Inferior parietal cortex (tissue), 1 donor: ENCODE data around the gene TM9SF1.
"Not testable (repeated sequence)": the region's sequence is repeated elsewhere in the genome, so short reads cannot be mapped to it uniquely, and the experiment has no call there.

Experiments
- DNase-seq: peaks from one replicate; pipeline ENCODE4 v3.0.0-alpha.2; 2016; ENCODE audit errors: extremely low spot score

The TM9SF1 gene

DNA sequence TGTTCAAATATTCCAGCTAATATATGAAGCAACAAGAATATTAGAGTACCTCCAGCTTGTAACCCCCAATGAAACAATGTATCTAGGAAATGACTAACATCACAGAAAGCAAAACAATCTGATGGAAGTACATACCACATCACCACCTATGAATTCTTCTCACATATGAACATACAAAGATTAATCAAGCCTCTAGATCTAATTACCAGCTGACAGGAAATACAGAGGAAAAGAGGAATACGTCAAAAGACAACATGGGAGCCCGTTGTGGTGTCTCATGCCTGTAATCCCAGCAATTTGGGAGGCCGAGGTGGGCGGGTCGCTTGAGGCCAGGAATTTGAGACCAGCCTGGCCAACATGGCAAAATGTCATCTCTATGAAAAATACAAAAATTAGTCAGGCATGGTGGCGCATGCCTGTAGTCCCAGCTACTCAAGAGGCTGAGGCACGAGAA is 29.4 kb upstream of the TM9SF1 start:
- no peak for DNase-seq

DNA sequence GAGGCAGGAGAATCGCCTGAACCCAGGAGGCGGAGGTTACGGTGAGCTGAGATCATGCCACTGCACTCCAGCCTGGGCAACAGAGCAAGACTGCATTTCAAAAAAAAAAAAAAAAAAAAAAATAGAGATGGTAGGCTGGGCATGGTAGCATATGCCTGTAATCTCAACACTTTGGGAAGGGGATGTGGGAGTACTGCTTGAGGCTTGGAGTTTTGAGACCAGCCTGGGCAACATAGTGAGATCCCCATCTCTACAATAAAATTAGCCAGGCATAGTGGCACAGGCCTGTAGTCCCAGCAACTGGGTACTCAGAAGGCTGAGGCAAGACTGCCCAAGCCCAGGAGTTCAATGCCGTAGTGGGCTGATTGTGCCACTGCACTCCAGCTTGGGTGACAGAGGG is 27.7 kb upstream of the TM9SF1 start:
- not testable (repeated sequence) for DNase-seq

DNA sequence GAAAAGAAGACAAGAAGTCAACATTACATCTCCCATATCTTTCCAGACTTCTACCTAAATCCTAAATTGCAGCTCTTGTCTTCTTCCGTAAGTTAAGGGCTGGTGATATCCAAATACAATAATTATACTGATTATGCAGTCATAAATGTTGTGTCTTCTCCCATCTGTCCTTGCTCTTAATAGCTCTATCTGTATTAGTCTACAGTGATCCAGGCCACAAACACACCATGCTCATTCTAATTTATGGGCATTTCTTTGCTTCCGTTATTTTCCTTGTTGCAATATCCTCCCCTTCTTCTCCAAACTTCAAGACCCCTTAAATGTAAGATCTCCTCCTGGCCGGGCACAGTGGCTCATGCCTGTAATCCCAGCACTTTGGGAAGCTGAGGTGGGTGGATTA is 24.3 kb upstream of the TM9SF1 start:
- no peak for DNase-seq

DNA sequence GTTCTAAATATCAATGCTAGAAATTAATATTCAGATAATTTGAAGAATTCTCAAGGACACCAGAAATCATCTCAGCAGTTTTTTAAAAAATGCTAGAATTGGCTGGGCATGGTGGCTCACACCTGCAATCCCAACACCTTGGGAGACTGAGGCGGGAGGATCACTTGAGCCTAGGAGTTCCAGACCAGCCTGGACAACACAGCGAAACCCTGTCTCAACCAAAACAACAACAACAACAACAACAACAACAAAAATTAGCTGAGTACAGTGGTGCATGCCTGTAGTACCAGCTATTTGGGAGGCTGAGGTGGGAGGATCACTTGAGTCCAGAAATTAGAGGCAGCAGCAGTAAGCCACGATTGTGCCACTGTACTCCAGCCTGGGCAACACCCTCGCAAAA is 23.8 kb upstream of the TM9SF1 start:
- no peak for DNase-seq

DNA sequence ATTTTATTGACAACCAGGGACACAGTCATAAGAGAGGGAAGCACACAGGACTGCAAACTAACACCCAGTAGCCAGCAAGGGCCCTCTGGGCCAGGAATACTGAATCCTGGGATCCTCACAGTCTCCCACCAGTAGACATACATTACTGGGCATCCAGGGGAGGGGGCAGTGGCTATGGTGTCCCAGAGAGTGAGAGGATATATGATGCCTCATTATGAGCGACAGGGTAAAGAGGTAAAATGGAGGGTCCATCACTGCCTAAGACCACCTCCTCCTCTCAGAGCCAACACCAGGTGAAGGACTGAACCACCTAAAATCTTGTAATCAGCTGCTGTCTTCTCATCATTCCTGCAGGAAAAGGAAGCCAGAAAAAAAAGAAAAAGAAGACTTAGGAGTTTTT is 21.6 kb upstream of the TM9SF1 start:
- DNase-seq: not testable (repeated sequence)

DNA sequence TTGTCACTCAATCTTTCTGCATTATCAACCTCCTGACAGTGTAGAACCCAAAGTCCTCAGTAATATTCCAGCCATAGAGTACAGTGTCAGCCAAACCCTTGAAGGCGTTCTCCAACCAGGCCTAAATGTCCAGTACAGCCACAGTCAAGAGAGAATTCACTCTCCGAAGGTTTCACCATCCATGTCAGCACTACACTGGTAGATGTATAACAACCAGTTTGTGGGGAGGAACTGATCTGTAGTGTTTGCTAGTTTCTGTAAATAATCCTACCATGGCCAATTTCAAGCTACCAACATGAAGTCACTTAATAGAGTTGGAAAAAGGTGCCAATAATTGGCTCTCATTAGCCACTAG is 21.1 kb upstream of the TM9SF1 start:
- DNase-seq: no peak

DNA sequence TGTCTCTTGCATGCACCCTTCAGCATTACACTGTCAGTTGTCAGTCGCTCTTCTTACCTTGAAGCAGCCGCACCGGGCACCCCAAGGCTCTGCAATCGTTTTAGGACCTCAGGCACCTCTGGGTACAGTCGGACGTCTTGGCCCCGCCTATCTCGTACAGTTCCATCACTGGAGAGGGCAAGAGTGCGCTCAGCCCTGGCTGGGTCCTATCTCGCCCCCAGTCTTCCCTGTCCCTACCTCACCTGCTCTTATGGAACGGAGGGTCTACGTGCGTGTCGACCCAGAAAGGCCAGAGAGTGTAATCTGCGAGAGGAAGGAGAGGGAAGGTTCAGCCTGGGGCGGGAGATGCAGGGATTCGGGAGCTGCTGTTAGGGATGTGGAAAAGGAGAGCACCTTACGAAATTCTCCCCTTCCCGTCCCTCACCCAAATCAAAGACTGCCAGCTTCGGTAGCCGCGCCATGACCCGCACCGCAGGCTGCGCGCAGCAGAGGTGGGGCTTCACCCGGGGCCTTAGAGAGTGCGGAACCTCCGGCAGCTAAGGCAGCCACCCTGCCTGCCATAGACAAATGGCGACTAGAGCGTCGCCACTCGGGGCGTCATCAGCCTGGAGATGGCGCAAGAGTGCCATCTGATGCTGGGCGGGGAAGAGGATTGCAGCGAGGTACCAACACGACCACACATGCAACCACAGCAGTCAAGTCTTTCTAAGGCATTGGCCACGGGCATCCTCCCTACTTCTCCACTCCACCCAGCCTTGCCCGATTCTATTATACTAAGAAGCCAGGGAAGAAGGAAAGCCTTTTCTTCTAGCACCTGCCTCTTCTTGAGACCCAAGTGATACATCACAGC is 20.5 kb upstream of the TM9SF1 start, which contains the start of gene MDP1:
Gene MDP1, minus strand, starts transcription at position 572 of the 850 bp plus-strand sequence. Its CDS starts 111 bp downstream, at position 461.
- peak; percentile 91 for DNase-seq

DNA sequence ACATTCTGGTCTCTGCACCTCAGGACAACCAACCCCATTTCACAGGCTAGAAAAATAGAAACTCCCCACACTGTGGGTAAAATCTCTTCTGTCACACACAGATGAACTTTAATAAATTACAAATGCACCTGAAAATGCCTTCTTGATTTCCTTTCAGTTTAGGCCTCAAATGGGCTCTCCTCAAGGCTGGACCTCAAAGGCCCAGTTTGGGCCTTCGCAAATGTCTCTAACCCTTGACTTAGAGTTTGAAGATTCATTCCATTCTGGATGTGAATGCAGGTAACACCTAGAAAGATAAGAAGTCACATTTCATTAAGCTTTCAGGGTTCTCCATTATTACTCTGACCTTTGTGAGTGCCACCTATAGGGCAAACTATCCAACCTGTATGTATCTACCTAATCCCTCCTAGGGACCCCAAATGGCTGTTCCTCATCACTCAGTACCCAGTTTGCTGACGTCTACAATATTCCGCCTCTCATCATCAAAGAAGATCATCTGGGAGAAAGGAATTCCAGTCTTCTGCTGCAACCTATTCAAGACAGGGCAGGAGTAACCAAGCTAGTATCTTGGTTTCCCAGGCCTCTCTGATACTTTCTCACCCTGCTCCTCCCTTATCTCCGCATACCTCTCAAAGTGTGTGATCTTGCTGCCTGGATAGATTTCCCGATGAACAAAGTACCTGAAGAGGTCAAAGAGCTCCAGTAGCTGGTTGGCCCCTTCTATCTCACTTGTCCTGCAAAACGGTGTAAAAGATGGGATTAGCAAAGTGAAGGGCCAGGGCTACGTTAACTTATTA is 18.8 kb upstream of the TM9SF1 start:
- no peak for DNase-seq

DNA sequence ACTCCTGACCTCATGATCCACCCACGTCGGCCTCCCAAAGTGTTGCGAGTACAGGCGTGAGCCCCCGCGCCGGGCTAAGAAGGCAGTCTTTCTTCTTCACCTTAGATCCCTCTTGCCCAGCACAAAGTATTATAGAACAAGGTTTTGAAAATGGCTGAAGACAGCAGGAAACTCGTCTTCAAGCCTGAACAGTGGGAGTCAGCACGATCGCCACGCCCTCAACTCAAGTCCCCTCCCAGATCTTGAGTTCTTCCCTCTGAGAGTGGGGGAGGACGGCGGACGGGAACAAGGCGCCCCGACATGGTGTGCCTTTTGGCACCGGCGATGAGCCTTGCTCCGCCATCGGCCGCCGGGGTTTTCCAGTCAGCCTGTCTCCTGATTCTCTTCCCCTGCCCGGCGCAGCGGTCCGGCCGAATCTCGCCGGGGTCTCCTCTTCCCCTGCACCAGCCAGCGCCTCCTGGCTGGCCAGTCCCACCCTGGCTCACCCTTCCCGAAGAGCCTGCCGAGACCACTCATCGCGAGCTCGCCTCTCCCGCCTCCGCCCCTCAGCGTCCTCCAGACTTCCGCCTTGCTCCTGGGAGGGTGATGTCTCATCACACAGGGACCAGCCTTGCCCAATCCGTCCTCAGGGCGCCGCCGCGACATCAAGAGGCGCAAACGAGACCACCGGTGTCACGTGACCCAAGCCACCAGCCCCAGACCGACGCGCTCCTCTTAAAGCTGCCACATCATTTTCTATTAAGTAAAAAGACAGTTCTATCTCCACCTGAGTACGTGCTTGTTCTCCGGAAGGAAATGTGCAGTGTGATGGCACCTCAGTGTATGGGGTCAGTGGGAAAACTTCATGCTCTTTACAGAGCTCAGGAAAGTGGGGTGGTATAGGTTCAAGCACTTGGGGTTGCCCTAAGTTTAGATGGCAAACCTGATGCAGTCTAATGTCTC is 18.0 kb upstream of the TM9SF1 start, which contains the start of gene CHMP4A:
Gene CHMP4A, minus strand, starts transcription at position 565 of the 942 bp plus-strand sequence. Its CDS starts 49 bp downstream, at position 516.
- peak; percentile 90 for DNase-seq

DNA sequence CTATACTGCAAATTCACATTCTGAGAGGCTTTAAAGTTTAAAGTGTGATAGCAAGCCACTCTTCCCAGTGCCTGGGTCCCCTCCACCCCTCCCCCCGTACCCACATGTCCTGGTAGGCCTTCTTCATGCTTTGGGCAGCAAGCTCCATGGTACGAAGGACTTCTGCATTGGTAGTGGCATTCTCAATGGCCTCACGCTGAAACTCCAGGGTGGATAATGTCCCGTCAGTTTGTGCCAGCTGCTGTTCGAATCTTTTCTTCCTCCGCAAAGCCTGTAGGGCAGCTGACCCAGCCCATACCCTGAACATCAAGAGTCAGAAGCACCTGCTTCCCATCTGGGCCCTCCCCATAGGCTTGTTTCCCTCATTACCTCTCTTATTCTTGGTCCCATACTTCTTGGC is 16.1 kb upstream of the TM9SF1 start:
- DNase-seq: no peak

DNA sequence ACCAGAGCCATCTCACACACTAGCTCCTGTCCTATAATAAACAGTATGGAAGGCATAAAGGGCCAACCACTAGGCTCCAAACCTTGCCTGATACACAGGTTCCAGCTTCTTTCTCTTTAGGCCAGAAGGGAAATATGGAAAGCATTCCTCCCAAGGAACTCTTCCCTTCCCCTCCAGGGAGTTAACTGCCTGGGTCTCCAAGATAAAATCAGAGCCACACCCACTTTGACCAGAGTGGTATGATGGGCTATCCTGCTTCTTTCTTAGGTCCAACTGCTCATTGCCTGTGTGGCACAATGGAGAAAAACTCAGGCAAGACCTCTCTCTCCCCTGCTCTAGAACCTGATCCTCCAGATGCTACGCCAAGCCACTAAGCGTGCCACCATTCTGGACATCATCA is 12.4 kb upstream of the TM9SF1 start:
- DNase-seq: no peak

DNA sequence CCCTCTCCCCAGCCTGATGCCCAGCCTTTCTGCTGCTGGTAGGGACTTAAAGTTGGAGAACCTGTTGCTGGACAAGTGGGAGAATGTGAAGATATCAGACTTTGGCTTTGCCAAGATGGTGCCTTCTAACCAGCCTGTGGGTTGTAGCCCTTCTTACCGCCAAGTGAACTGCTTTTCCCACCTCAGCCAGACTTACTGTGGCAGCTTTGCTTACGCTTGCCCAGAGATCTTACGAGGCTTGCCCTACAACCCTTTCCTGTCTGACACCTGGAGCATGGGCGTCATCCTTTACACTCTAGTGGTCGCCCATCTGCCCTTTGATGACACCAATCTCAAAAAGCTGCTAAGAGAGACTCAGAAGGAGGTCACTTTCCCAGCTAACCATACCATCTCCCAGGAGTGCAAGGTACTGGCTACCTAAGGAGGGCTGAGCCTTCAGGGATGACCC is 11.9 kb upstream of the TM9SF1 start:
- DNase-seq: no peak

DNA sequence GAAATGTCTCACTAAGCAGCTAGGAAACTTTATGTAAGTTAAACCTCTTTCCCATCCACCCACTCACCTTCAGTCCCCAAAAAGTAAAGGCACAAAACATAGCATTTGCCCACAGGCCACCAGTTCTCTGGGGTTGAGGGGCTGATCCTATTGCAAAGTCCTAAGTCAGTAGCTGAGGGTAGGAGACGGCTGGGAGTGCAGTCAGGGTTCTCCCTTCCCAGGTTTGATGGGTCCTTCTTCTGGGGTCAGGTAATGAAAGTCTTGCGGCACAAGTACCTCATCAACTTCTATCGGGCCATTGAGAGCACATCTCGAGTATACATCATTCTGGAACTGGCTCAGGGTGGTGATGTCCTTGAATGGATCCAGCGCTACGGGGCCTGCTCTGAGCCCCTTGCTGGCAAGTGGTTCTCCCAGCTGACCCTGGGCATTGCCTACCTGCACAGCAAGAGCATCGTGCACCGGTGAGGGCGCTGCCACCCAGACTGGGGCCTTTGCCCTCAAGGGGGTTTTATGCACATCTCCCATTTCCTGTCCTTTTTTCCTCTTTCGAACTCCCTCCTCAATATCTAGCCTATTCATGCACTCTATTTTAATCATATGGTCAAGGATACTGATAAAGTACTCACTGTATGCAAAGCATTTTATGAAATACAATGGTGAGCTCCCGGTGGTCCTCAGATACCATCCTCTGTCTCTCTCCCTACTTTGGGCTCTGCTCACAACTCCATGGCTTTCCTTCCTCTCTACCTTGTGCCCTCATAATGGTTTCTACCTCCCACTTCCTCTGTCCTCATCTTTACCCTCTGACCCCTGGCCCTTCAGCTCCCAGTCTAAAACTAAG is 11.2 kb upstream of the TM9SF1 start:
- no peak for DNase-seq

DNA sequence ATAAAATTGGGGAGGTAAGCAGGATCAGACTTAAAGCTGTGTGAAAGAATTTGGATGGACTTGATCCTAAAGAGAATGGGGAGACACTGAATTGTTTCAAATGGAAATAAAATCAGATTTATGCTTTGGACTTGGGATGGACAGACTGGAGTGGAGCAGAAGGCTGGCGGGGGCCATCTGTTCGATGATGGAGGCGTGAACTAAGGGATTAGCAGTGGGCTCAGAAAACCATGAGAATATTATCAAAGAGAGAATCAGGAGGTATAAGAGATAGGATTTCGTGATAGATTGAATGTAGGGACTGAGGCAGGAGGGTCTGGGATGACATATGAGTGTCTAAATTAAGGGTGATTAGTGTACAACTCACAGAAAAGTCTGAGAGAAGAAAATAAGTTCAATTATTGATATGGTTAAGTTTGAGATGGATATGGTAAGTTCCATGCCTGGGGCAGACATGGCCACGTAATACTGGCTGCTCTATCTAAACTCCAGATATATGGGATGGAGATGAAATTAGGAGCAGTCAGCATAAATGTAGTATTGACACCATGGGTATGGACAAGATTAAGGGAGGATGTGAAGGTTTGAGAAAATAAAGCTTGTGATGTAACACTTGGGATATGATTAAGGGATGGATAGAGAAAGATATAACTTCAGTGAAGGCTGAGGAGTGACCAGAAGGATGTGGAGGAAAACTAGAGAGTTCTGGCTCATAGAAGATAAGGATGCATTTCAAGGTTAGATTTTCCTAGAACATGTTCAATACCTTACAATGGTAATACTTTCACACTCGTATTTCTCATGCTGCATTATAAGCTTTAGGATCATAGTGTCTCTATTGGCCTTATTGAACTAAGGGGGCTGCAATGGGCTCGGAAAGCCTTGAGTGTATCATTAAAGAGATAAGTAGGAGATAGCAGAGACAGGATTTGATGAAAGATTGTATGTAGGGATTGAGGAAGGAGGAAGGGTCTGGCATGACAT is 9.2 kb upstream of the TM9SF1 start:
- DNase-seq: no peak

DNA sequence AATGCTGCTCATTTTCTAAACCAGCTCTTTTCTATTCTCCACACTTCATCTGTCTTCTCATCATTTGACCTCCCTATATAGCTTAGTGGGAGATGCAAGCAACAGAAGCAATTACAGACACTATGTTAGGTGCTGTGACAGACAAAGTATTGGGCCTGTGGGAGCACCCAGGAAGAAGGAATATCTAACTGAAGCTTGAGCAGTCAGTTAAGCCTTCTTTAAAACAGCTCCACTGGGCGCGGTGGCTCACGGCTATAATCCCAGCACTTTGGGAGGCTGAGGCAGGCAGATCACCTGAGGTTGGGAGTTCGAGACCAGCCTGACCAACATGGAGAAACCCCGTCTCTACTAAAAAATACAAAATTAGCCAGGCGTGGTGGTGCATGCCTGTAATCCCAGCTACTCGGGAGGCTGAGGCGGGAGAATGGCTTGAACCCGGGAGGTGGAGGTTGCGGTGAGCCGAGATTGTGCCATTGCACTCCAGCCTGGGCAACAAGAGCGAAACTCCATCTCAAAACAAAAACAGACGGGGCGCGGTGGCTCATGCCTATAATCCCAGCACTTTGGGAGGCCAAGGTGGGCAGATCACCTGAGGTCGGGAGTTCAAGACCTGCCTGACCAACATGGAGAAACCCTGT is 8.1 kb upstream of the TM9SF1 start:
- not testable (repeated sequence) for DNase-seq

DNA sequence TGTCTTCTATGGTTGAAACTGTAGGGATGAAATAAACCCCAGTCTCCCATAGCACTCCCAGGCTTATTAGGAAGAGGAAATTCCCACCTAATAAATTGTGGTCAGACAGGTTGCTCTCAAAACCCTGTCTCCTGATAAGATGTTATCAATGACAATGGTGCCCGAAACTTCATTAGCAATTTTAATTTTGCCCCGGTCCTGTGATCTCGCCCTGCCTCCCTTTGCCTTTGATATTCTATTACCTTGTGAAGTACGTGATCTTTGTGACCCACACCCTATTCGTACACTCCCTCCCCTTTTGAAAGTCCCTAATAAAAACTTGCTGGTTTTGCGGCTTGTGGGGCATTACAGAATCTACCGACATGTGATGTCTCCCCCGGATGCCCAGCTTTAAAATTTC is 7.3 kb upstream of the TM9SF1 start:
- DNase-seq: not testable (repeated sequence)

DNA sequence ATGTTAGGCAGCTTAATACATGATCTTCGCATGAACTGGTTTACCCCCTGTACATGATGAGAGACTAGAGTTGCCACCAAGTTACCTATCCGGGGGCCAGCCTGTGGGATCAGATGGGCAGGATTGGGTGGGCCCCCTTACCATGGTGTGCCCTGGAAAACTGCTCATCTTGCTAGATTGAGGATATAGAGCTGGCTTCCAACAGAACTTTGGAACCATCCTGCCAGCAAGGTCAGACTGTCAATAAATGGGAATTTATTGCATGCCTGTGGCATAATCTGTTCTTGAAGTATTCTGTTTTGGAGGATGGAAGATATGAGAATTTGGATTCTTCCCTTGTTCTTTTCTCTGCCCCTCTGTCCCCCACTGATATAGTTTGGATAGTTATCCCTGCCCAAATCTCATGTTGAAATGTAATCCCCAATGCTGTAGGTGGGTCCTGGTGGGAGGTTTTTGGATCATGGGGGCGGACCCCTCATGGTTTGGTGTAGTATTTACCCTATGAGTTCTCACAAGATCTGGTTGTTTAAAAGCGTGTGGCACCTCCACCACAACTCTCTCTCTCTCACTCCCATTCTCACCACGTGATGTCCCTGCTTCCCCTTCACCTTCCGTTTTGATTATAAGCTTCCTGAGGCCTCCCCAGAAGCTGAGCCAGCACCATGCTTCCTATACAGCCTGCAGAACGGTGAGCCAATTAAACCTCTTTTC is 3.7 kb upstream of the TM9SF1 start:
- DNase-seq: no peak

DNA sequence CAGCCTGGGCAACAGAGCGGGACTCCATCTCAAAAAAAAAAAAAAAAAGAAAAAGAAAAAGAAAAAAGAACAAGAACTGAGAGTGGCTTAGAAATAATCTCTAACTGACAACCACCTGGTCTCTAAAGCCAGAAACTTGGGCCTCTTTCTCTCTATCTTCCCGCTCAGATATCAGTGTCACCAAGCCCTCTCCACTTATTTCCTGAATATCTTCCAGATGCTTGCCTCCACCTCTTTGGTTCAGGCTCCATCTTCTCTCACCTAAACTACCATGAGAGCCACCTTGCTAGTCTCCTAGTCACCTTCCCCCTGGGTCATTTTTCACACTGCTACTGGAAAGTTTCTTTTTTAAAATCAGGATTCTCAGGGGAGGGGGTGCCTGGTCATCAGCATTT is 1.8 kb upstream of the TM9SF1 start:
- DNase-seq: no peak
